H9 (cell line): ENCODE results near the gene CCDC149. TPM values are rescaled to one million over a fixed set of nuclear protein-coding genes. Genes with fewer than 3 reads are reported as not detected.

ENCODE experiments used
- DNase-seq: peaks from one replicate; pipeline ENCODE4 v3.0.0-alpha.2; 2017
- H2AFZ ChIP-seq: one replicate; pipeline ENCODE4 v1.6.1; 2013; ENCODE audit warnings: mild to moderate bottlenecking, low read length, control low read depth, moderate library complexity
- H2AK5ac ChIP-seq: 2 replicates; pipeline ENCODE4 v1.6.1; 2013; ENCODE audit warnings: low read length, control low read depth, mixed read lengths; ENCODE audit not compliant: insufficient read length
- H2BK120ac ChIP-seq: one replicate; pipeline ENCODE4 v1.6.1; 2013; ENCODE audit warnings: low read depth, mild to moderate bottlenecking, low read length, control low read depth, inconsistent platforms; ENCODE audit not compliant: poor library complexity, severe bottlenecking
- H2BK12ac ChIP-seq: 2 replicates; pipeline ENCODE4 v1.6.1; 2013; ENCODE audit warnings: low read length, control low read depth, mixed read lengths, low read depth; ENCODE audit not compliant: insufficient read length
- H2BK15ac ChIP-seq: 2 replicates; pipeline ENCODE4 v1.6.1; 2013; ENCODE audit warnings: low read depth, low read length, control low read depth
- H2BK20ac ChIP-seq: one replicate; pipeline ENCODE4 v1.6.1; 2013; ENCODE audit warnings: low read depth, mild to moderate bottlenecking, low read length, control low read depth, inconsistent platforms; ENCODE audit not compliant: poor library complexity, severe bottlenecking
- H2BK5ac ChIP-seq: 2 replicates; pipeline ENCODE4 v1.6.1; 2013; ENCODE audit warnings: low read length, control low read depth, mixed read lengths; ENCODE audit not compliant: insufficient read length
- H3K14ac ChIP-seq: 2 replicates; pipeline ENCODE4 v1.6.1; 2013; ENCODE audit warnings: low read length, control low read depth; ENCODE audit not compliant: insufficient read depth
- H3K18ac ChIP-seq: 2 replicates; pipeline ENCODE4 v1.6.1; 2013; ENCODE audit warnings: low read depth, mild to moderate bottlenecking, mixed read lengths, low read length, control low read depth; ENCODE audit not compliant: insufficient read length
- H3K23ac ChIP-seq: 2 replicates; pipeline ENCODE4 v1.6.1; 2013; ENCODE audit warnings: low read length, control low read depth, mixed read lengths, low read depth; ENCODE audit not compliant: insufficient read length
- H3K23me2 ChIP-seq: 2 replicates; pipeline ENCODE4 v1.6.1; 2013; ENCODE audit warnings: low read depth, mild to moderate bottlenecking, mixed read lengths, low read length, control low read depth; ENCODE audit not compliant: insufficient read length, poor library complexity, severe bottlenecking
- H3K27ac ChIP-seq: 2 replicates; pipeline ENCODE4 v1.5.1; 2013; ENCODE audit warnings: low read length, control low read depth, mixed read lengths, low read depth; ENCODE audit not compliant: insufficient read length
- H3K27me3 ChIP-seq: 2 replicates; pipeline ENCODE4 v1.6.1; 2013; ENCODE audit warnings: low read length, control low read depth, inconsistent platforms; ENCODE audit not compliant: insufficient read depth
- H3K4ac ChIP-seq: 2 replicates; pipeline ENCODE4 v1.6.1; 2013; ENCODE audit warnings: low read depth, mild to moderate bottlenecking, control low read depth, inconsistent platforms, low read length, moderate library complexity
- H3K4me1 ChIP-seq: 2 replicates; pipeline ENCODE4 v1.6.1; 2013; ENCODE audit warnings: low read length, control low read depth, inconsistent platforms; ENCODE audit not compliant: insufficient read depth
- H3K4me2 ChIP-seq: 2 replicates; pipeline ENCODE4 v1.6.1; 2013; ENCODE audit warnings: low read length, control low read depth, mixed read lengths; ENCODE audit not compliant: insufficient read length, insufficient read depth
- H3K56ac ChIP-seq: 2 replicates; pipeline ENCODE4 v1.6.1; 2013; ENCODE audit warnings: low read depth, mild to moderate bottlenecking, mixed read lengths, low read length, control low read depth; ENCODE audit not compliant: insufficient read length
- H3K79me1 ChIP-seq: 2 replicates; pipeline ENCODE4 v1.6.1; 2013; ENCODE audit warnings: low read depth, mild to moderate bottlenecking, moderate library complexity, low read length, control low read depth, inconsistent platforms; ENCODE audit not compliant: insufficient read depth, poor library complexity, severe bottlenecking
- H3K79me2 ChIP-seq: 2 replicates; pipeline ENCODE4 v1.6.1; 2013; ENCODE audit warnings: low read length, control low read depth, inconsistent platforms; ENCODE audit not compliant: insufficient read depth
- H3K9ac ChIP-seq: 2 replicates; pipeline ENCODE4 v1.6.1; 2013; ENCODE audit warnings: low read length, control low read depth, mixed read lengths; ENCODE audit not compliant: insufficient read length; ENCODE audit errors: extremely low read depth
- H3K9me3 ChIP-seq: one replicate; pipeline ENCODE4 v1.6.1; 2013; ENCODE audit warnings: low read depth, low read length, inconsistent platforms; ENCODE audit not compliant: control insufficient read depth
- H3T11ph ChIP-seq: one replicate; pipeline ENCODE4 v1.6.1; 2013; ENCODE audit warnings: mild to moderate bottlenecking, low read length, control low read depth, inconsistent platforms
- H4K20me1 ChIP-seq: one replicate; pipeline ENCODE4 v1.6.1; 2013; ENCODE audit not compliant: control insufficient read depth, insufficient read length, insufficient read depth
- H4K5ac ChIP-seq: 2 replicates; pipeline ENCODE4 v1.6.1; 2013; ENCODE audit warnings: low read depth, mild to moderate bottlenecking, mixed read lengths, low read length, control low read depth; ENCODE audit not compliant: insufficient read length
- H4K8ac ChIP-seq: replicated peaks from 2 replicates; pipeline ENCODE4 v1.6.1; 2013; ENCODE audit warnings: low read length, control low read depth, mixed read lengths, low read depth; ENCODE audit not compliant: insufficient read length
- H4K91ac ChIP-seq: 2 replicates; pipeline ENCODE4 v1.6.1; 2013; ENCODE audit warnings: low read depth, mild to moderate bottlenecking, moderate library complexity, mixed read lengths, low read length, control low read depth; ENCODE audit not compliant: insufficient read length
- H3K27ac Mint-ChIP-seq, 3 experiments: 2 replicates in 2 of 3; 3 replicates in 1 of 3; pipeline ENCODE4 v1.8.0; 2020 to 2021; ENCODE audit warnings: mixed read lengths in 3 of 3, mild to moderate bottlenecking in 1 of 3, moderate library complexity in 1 of 3
- H3K27me3 Mint-ChIP-seq: 2 replicates; pipeline ENCODE4 v1.8.0; 2021; ENCODE audit warnings: low read depth, mild to moderate bottlenecking, moderate library complexity, mixed read lengths
- H3K36me3 Mint-ChIP-seq, 3 experiments: 2 replicates in 2 of 3; 3 replicates in 1 of 3; pipeline ENCODE4 v1.8.0; 2020 to 2021; ENCODE audit warnings: low read depth in 3 of 3, mixed read lengths in 3 of 3; ENCODE audit not compliant: insufficient read depth in 1 of 3
- H3K4me1 Mint-ChIP-seq, 2 experiments: 2 replicates each; pipeline ENCODE4 v1.8.0; 2020; ENCODE audit warnings: mixed read lengths in 2 of 2
- H3K4me3 Mint-ChIP-seq, 2 experiments: 2 replicates in 1 of 2; 3 replicates in 1 of 2; pipeline ENCODE4 v1.8.0; 2020 to 2021; ENCODE audit warnings: mild to moderate bottlenecking in 2 of 2, mixed read lengths in 2 of 2, moderate library complexity in 1 of 2
- H3K9me3 Mint-ChIP-seq, 2 experiments: 2 replicates in 1 of 2; 3 replicates in 1 of 2; pipeline ENCODE4 v1.8.0; 2020; ENCODE audit warnings: mild to moderate bottlenecking in 2 of 2, mixed read lengths in 2 of 2, moderate library complexity in 1 of 2
- WGBS: extraction: QIAGEN DNeasy Blood & Tissue Kit; methylation state at CpG from one replicate; pipeline ENCODE4 v1.1.7; 2013; ENCODE audit warnings: missing lambda C conversion rate, low lambda C conversion rate, mixed read lengths; ENCODE audit not compliant: insufficient read length; ENCODE audit errors: extremely low coverage; 5-methylcytosine and 5-hydroxymethylcytosine counted together
- total RNA-seq: library from RNA; stranded (reverse); gene quantifications from 2 replicates; pipeline ENCODE4 v1.2.1, GENCODE V29; 2021
- TF ChIP-seq, protein P1 (sequence below): fragments of 200-600 bp; sonication (generic); conservative IDR thresholded peaks from 3 replicates; pipeline ENCODE4 v1.8.0; 2021; ENCODE audit warnings: antibody characterized with exemption, mild to moderate bottlenecking

CCDC149 gene
- total RNA-seq, 1 experiment from 2014 or later: 4.5 TPM

DNA sequence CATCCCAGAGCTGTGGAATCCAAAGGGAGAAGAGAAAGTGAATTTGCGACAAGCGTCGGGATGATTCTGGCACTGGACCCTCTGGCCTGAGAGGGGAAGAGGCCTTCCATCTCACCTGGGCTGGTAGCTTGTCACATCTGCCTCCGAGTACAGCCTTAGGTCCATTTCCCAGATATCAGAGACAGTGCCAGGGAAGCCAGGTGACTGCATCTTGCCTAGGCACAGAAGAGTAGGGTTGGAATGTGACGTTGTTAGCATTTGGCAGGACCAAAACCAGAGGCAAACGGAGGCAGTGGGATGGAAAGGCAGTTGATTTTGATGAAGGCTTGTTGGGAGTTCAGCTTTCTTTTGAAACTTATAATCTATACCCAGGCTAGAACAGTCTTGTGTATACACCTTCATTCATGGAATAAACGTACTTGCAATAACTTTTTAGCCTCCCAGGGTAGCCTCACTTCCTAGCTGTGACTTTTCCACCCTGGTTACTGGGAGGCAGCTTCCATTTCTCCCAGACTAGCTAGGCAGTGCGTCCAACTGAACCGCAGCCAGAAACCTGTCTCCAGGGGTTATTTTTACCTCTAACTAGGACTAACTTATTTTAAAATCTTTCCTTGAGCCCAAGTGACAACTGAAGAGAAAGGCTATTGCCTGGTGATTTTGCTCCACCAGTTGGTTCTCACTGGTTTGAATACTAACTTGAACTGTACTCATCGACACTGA lies 111.5 kb downstream of the CCDC149 start:
- Histone ChIP-seq H2BK20ac (no peak overlapping the region), H2AFZ (no peak overlapping the region), H3K9me3 (no peaks in the 10 kb centered on the region), H3K14ac (no peak overlapping the region), H2AK5ac (no peak overlapping the region), H3K56ac (no peak overlapping the region), H3K27me3 (peaks cover 14% of the 10 kb centered on the region; the same call in 1 of the 2 replicates), H3K79me1 (no peaks in the 10 kb centered on the region), H3K23me2 (peaks cover 9% of the 10 kb centered on the region), H2BK12ac (no peak overlapping the region), H4K91ac (no peak overlapping the region), H3K18ac (no peak overlapping the region), H3K79me2 (no peaks in the 10 kb centered on the region), H3K9ac (no peak overlapping the region), H2BK5ac (no peak overlapping the region), H4K8ac (no peak overlapping the region), H4K20me1 (no peaks in the 10 kb centered on the region), H3K4ac (no peak overlapping the region), H3K4me2 (peak overlapping the region; percentile 67), H3T11ph (no peak overlapping the region), H2BK120ac (no peak overlapping the region), H3K23ac (no peak overlapping the region), H3K4me1 (peaks cover 5% of the 10 kb centered on the region; the same call in 1 of the 2 replicates), H4K5ac (no peak overlapping the region), H2BK15ac (no peak overlapping the region), H3K27ac (no peak overlapping the region)
- peaks cover 68% of the 10 kb centered on the region for H3K27me3 Mint-ChIP-seq
- TF ChIP-seq, protein P1, sequence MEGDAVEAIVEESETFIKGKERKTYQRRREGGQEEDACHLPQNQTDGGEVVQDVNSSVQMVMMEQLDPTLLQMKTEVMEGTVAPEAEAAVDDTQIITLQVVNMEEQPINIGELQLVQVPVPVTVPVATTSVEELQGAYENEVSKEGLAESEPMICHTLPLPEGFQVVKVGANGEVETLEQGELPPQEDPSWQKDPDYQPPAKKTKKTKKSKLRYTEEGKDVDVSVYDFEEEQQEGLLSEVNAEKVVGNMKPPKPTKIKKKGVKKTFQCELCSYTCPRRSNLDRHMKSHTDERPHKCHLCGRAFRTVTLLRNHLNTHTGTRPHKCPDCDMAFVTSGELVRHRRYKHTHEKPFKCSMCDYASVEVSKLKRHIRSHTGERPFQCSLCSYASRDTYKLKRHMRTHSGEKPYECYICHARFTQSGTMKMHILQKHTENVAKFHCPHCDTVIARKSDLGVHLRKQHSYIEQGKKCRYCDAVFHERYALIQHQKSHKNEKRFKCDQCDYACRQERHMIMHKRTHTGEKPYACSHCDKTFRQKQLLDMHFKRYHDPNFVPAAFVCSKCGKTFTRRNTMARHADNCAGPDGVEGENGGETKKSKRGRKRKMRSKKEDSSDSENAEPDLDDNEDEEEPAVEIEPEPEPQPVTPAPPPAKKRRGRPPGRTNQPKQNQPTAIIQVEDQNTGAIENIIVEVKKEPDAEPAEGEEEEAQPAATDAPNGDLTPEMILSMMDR: no peak
- peaks cover 0 to 4% of the 10 kb centered on the region in 2 experiments; a peak in 1 of 5 replicates for H3K9me3 Mint-ChIP-seq
- H3K27ac Mint-ChIP-seq: no peak overlapping the region; a peak in 1 of 7 replicates
- DNase-seq: no peak
- WGBS: no CpG with 5 or more reads among the region's 10 CpGs
- H3K4me3 Mint-ChIP-seq: peak overlapping the region; percentile 65 to 74
- no peaks in the 10 kb centered on the region; a peak in 1 of 7 replicates for H3K36me3 Mint-ChIP-seq
- peaks cover 29 to 36% of the 10 kb centered on the region in 2 experiments for H3K4me1 Mint-ChIP-seq
